Anterior cingulate cortex (tissue), 58 donors: Measurements from ENCODE around the gene A1CF.
"Not testable (repeated sequence)": the region's sequence is repeated elsewhere in the genome, so short reads cannot be mapped to it uniquely, and the experiment has no call there.

Source experiments
- DNase-seq, 58 donors: peaks; one replicate each; lab custom pipeline; 2025; lab: John Stamatoyannopoulos, UW

The A1CF gene

GRCh38 chr10:50885097-50885859 is at the start of gene A1CF:
Gene A1CF (minus strand): TSS chr10:50885627. CDS start chr10:50859940, 25,687 bp downstream.
- no peak for DNase-seq

GRCh38 chr10:50931948-50932431 is 46.6 kb upstream of the A1CF start:
- no peak for DNase-seq

- no peak for DNase-seq
These were observed 44.2 kb upstream of the A1CF start for GRCh38 chr10:50929670-50930069.

GRCh38 chr10:50928190-50928552 is 42.7 kb upstream of the A1CF start:
- no peak for DNase-seq

- no peak for DNase-seq
These were observed 42.2 kb upstream of the A1CF start for GRCh38 chr10:50927522-50928189.

GRCh38 chr10:50923471-50923870 is 38.0 kb upstream of the A1CF start:
- not testable (repeated sequence) for DNase-seq

- no peak for DNase-seq
These were observed 33.6 kb upstream of the A1CF start for GRCh38 chr10:50919010-50919409.

GRCh38 chr10:50918529-50918928 is 33.1 kb upstream of the A1CF start:
- DNase-seq, result no peak

GRCh38 chr10:50917486-50917885 is 32.1 kb upstream of the A1CF start:
- no peak for DNase-seq

- DNase-seq, result no peak
These were observed 24.0 kb upstream of the A1CF start for GRCh38 chr10:50909334-50910014.

GRCh38 chr10:50908366-50908765 is 22.9 kb upstream of the A1CF start:
- DNase-seq, result no peak

- not testable (repeated sequence) for DNase-seq
These were observed 20.4 kb upstream of the A1CF start for GRCh38 chr10:50905797-50906196.

- no peak for DNase-seq
These were observed 11.3 kb upstream of the A1CF start for GRCh38 chr10:50896721-50897120.

- no peak for DNase-seq
These were observed 8.9 kb upstream of the A1CF start for GRCh38 chr10:50894312-50894711.

- no peak for DNase-seq
These were observed 7.0 kb upstream of the A1CF start for GRCh38 chr10:50892467-50892866.

- no peak for DNase-seq
These were observed 1.1 kb downstream of the A1CF start for GRCh38 chr10:50884302-50884701.

GRCh38 chr10:50883629-50884028 is 1.8 kb downstream of the A1CF start:
- no peak for DNase-seq

GRCh38 chr10:50882540-50882983 is 2.9 kb downstream of the A1CF start:
- DNase-seq, result no peak

GRCh38 chr10:50881046-50881445 is 4.4 kb downstream of the A1CF start:
- not testable (repeated sequence) for DNase-seq

- no peak for DNase-seq
These were observed 9.0 kb downstream of the A1CF start for GRCh38 chr10:50876429-50876828.

- DNase-seq, result no peak
These were observed 10.7 kb downstream of the A1CF start for GRCh38 chr10:50874723-50875122.
